IMR-90 (cell line): ENCODE results near the gene SUPT3H. TPM values are rescaled to one million over a fixed set of nuclear protein-coding genes. Genes with fewer than 3 reads are reported as not detected.

Source experiments
- ATAC-seq: fragments of 200-7000 bp; cut with Tn5 transposase; 2 replicates; pipeline ENCODE4 v1.9.1; 2020; ENCODE audit warnings: low read depth, mild to moderate bottlenecking, moderate library complexity
- BruUV-seq: library from RNA; stranded (reverse); fragments of 400-500 nt; replicated peaks from 2 replicates; lab custom pipeline; 2021; lab: Mats Ljungman, UMichigan
- CTCF ChIA-PET: fragments of 300-600 bp; formaldehyde crosslinking; extraction: SDS; loops from one replicate; lab custom pipeline; 2021; ENCODE audit warnings: antibody characterized with exemption; lab: Yijun Ruan, JAX
- POLR2A ChIA-PET: fragments of 300-600 bp; sonication (Branson Sonifier 250); formaldehyde crosslinking; loops from one replicate; lab custom pipeline; 2022; ENCODE audit warnings: antibody characterized with exemption; ENCODE audit not compliant: unreplicated experiment; lab: Charles Lee
- DNase-seq: peaks from one replicate; pipeline ENCODE4 v3.0.0; 2013
- H2AFZ ChIP-seq: replicated peaks from 2 replicates; pipeline ENCODE3; 2013; ENCODE audit warnings: low read length, mild to moderate bottlenecking; ENCODE audit not compliant: poor library complexity
- H2AK5ac ChIP-seq: 2 replicates; pipeline ENCODE4 v1.6.1; 2013; ENCODE audit warnings: low read depth, low read length, inconsistent platforms
- H2AK9ac ChIP-seq: replicated peaks from 2 replicates; pipeline ENCODE3; 2013; ENCODE audit warnings: mild to moderate bottlenecking, low read depth, low read length, moderate library complexity; ENCODE audit not compliant: poor library complexity
- H2BK120ac ChIP-seq: 2 replicates; pipeline ENCODE4 v1.6.1; 2013; ENCODE audit warnings: low read depth, low read length, inconsistent platforms
- H2BK15ac ChIP-seq: 3 replicates; pipeline ENCODE4 v1.6.1; 2013; ENCODE audit warnings: low read depth, low read length, inconsistent platforms
- H2BK20ac ChIP-seq: 2 replicates; pipeline ENCODE4 v1.6.1; 2013; ENCODE audit warnings: low read depth, mild to moderate bottlenecking, inconsistent platforms, low read length, moderate library complexity
- H2BK5ac ChIP-seq: 2 replicates; pipeline ENCODE4 v1.6.1; 2013; ENCODE audit warnings: mild to moderate bottlenecking, low read depth, low read length, inconsistent platforms; ENCODE audit not compliant: poor library complexity, severe bottlenecking
- H3K14ac ChIP-seq: replicated peaks from 2 replicates; pipeline ENCODE4 v1.6.1; 2013; ENCODE audit warnings: low read depth, low read length, inconsistent platforms
- H3K18ac ChIP-seq: 2 replicates; pipeline ENCODE4 v1.6.1; 2013; ENCODE audit warnings: low read depth, low read length, control low read depth
- H3K23ac ChIP-seq: 2 replicates; pipeline ENCODE4 v1.6.1; 2013; ENCODE audit warnings: low read depth, low read length, inconsistent platforms
- H3K27ac ChIP-seq: 2 replicates; pipeline ENCODE4 v1.5.1; 2013; ENCODE audit warnings: mild to moderate bottlenecking, control low read depth, low read length; ENCODE audit not compliant: insufficient read depth
- H3K27me3 ChIP-seq: 2 replicates; pipeline ENCODE4 v1.6.1; 2013; ENCODE audit warnings: low read length; ENCODE audit not compliant: control insufficient read depth, insufficient read depth
- H3K36me3 ChIP-seq: 2 replicates; pipeline ENCODE4 v1.6.1; 2013; ENCODE audit warnings: low read length, mixed read lengths; ENCODE audit not compliant: control insufficient read depth, insufficient read depth
- H3K4ac ChIP-seq: 2 replicates; pipeline ENCODE4 v1.6.1; 2013; ENCODE audit warnings: low read depth, low read length, inconsistent platforms
- H3K4me1 ChIP-seq: 2 replicates; pipeline ENCODE4 v1.6.1; 2013; ENCODE audit warnings: low read length, mixed read lengths; ENCODE audit not compliant: control insufficient read depth, insufficient read depth
- H3K4me2 ChIP-seq: 2 replicates; pipeline ENCODE4 v1.6.1; 2013; ENCODE audit warnings: low read depth, mild to moderate bottlenecking, control low read depth, low read length, moderate library complexity
- H3K4me3 ChIP-seq: 2 replicates; pipeline ENCODE4 v1.5.1; 2013; ENCODE audit warnings: low read depth, mild to moderate bottlenecking, control low read depth, low read length, moderate library complexity; ENCODE audit not compliant: insufficient read depth
- H3K56ac ChIP-seq: 2 replicates; pipeline ENCODE4 v1.6.1; 2013; ENCODE audit warnings: low read length, inconsistent platforms; ENCODE audit not compliant: insufficient read depth; ENCODE audit errors: extremely low read depth
- H3K79me1 ChIP-seq, 2 experiments: 2 replicates each; pipeline ENCODE4 v1.6.1; 2013; ENCODE audit warnings: low read length in 2 of 2, inconsistent platforms in 1 of 2, low read depth in 1 of 2
- H3K9ac ChIP-seq: 2 replicates; pipeline ENCODE4 v1.6.1; 2013; ENCODE audit warnings: low read depth, low read length, control low read depth
- H3K9me1 ChIP-seq: 2 replicates; pipeline ENCODE4 v1.6.1; 2013; ENCODE audit warnings: low read length, inconsistent platforms; ENCODE audit not compliant: insufficient read depth
- H3K9me3 ChIP-seq: 2 replicates; pipeline ENCODE4 v1.6.1; 2013; ENCODE audit warnings: low read length; ENCODE audit not compliant: control insufficient read depth, insufficient read depth
- H4K20me1 ChIP-seq: 2 replicates; pipeline ENCODE4 v1.6.1; 2013; ENCODE audit warnings: low read length, inconsistent platforms; ENCODE audit not compliant: insufficient read depth
- H4K5ac ChIP-seq: 2 replicates; pipeline ENCODE4 v1.6.1; 2013; ENCODE audit warnings: mild to moderate bottlenecking, low read depth, low read length, control low read depth
- H4K8ac ChIP-seq, 2 experiments: 2 replicates each; pipeline ENCODE4 v1.6.1; 2013; ENCODE audit warnings: low read depth in 2 of 2, low read length in 2 of 2, control low read depth in 1 of 2, inconsistent platforms in 1 of 2
- H4K91ac ChIP-seq: 2 replicates; pipeline ENCODE4 v1.6.1; 2013; ENCODE audit warnings: low read depth, low read length, inconsistent platforms; ENCODE audit not compliant: insufficient read depth
- BHLHE40 ChIP-seq: fragments of 150-350 bp; IDR thresholded peaks from 2 replicates; pipeline ENCODE4 v1.6.1; 2016; ENCODE audit warnings: mild to moderate bottlenecking, low read depth, low read length
- CHD1 ChIP-seq: IDR thresholded peaks from 2 replicates; pipeline ENCODE4 v1.6.1; 2012; ENCODE audit warnings: low read depth, low read length, improper control_type of control experiment
- MAZ ChIP-seq: IDR thresholded peaks from 2 replicates; pipeline ENCODE4 v1.6.1; 2012; ENCODE audit warnings: low read depth, mild to moderate bottlenecking, low read length, improper control_type of control experiment, moderate library complexity, borderline replicate concordance
- MXI1 ChIP-seq: IDR thresholded peaks from 2 replicates; pipeline ENCODE4 v1.6.1; 2012; ENCODE audit warnings: low read depth, mild to moderate bottlenecking, low read length, moderate library complexity, borderline replicate concordance
- RAD21 ChIP-seq: IDR thresholded peaks from 2 replicates; pipeline ENCODE4 v1.6.1; 2012; ENCODE audit warnings: low read length, improper control_type of control experiment
- RCOR1 ChIP-seq: IDR thresholded peaks from 2 replicates; pipeline ENCODE4 v1.6.1; 2012; ENCODE audit warnings: mild to moderate bottlenecking, low read length, improper control_type of control experiment; ENCODE audit not compliant: insufficient replicate concordance
- SMC3 ChIP-seq: fragments of 150-350 bp; IDR thresholded peaks from 2 replicates; pipeline ENCODE4 v1.6.1; 2016; ENCODE audit warnings: low read depth, mild to moderate bottlenecking, antibody characterized with exemption, low read length, moderate library complexity
- WGBS, 2 experiments: methylation state at CpG; one replicate each; pipeline versions ENCODE4 v1.1.5 to v1.1.7; 2013; ENCODE audit warnings: missing lambda C conversion rate in 2 of 2; ENCODE audit not compliant: insufficient read length in 1 of 2; ENCODE audit errors: extremely low coverage in 2 of 2; 5-methylcytosine and 5-hydroxymethylcytosine counted together
- dilution Hi-C: fragments of 300-500 bp; cut with HindIII; formaldehyde crosslinking; loops from one replicate; pipeline ENCODE4 v1.14.3; 2018; ENCODE audit warnings: low sequenced_read_pairs; ENCODE audit not compliant: unreplicated experiment
- in situ Hi-C: fragments of 300-500 bp; cut with MboI; formaldehyde crosslinking; loops from 3 replicates; pipeline ENCODE4 v1.14.3; 2019; ENCODE audit warnings: low sequenced_read_pairs, inconsistent platforms, mixed read lengths
- intact Hi-C: fragments of 100-400 bp; cut with micrococcal nuclease; formaldehyde crosslinking; loops from 2 replicates; pipeline ENCODE4 v1.10.0; 2022
- polyA plus RNA-seq, 3 experiments: library from polyadenylated mRNA; depleted of rRNA; stranded (reverse); fragments of >200 nt; gene quantifications; 2 replicates each; pipeline ENCODE4 v1.2.3, GENCODE V29; 2012; ENCODE audit warnings: low replicate concordance in 1 of 3
- total RNA-seq: library from RNA; depleted of rRNA; stranded (reverse); fragments of >200 nt; gene quantifications from 2 replicates; pipeline ENCODE4 v1.2.3, GENCODE V29; 2012
- TF ChIP-seq, protein P1 (sequence below): fragments of 150-350 bp; IDR thresholded peaks from 2 replicates; pipeline ENCODE4 v1.6.1; 2016; ENCODE audit warnings: low read depth, mild to moderate bottlenecking, low read length, moderate library complexity, borderline replicate concordance
- TF ChIP-seq, protein P2 (sequence below): conservative IDR thresholded peaks from 2 replicates; pipeline ENCODE4 v1.5.1; 2012; ENCODE audit warnings: mild to moderate bottlenecking, low read depth, low read length, improper control_type of control experiment
- TF ChIP-seq, protein P3 (sequence below): fragments of 150-350 bp; IDR thresholded peaks from 2 replicates; pipeline ENCODE4 v1.6.1; 2017; ENCODE audit warnings: mild to moderate bottlenecking, antibody characterized with exemption, low read length, low read depth

The SUPT3H gene
- total and polyA plus RNA-seq, 2 of the 4 experiments (the other 2 are of a cell fraction): 4.5 to 5.0 TPM

DNA sequence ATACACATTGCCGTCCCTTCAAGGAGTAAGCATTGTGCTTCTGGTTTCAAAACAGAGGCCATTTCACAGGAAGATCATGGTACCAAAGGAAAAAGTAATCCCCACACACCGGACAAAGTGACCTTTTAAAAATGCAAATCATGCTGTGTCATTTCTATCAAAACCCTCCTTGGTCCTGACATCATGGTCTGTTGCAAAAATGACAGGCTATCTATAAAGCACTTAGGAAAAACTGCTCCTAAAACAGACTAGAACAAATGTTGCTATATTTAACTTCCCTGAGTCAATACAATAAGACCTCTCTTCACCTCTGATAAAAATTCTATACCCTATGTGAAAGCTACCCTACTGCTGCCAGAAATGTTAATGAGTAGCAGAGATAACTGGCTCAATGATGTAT is 403.2 kb downstream of the SUPT3H start:
- Histone ChIP-seq H3K27me3 (no peaks in the 10 kb centered on the region), H2BK20ac (no peak overlapping the region), H3K9me1 (no peaks in the 10 kb centered on the region), H2AK9ac (no peak overlapping the region), H4K8ac (no peak overlapping the region), H2AK5ac (no peak overlapping the region), H2BK15ac (no peak overlapping the region), H3K9me3 (peaks cover 3% of the 10 kb centered on the region; the same call in 1 of the 2 replicates), H2BK120ac (no peak overlapping the region), H3K9ac (no peak overlapping the region), H2AFZ (no peak overlapping the region), H3K4me2 (no peak overlapping the region), H2BK5ac (no peak overlapping the region), H4K91ac (no peak overlapping the region), H3K23ac (no peak overlapping the region), H3K27ac (no peak overlapping the region), H3K79me1 (no peaks in the 10 kb centered on the region), H3K14ac (no peak overlapping the region), H4K20me1 (no peaks in the 10 kb centered on the region), H3K4me3 (no peak overlapping the region), H4K5ac (no peak overlapping the region), H3K56ac (no peak overlapping the region), H3K18ac (no peak overlapping the region), H3K4me1 (no peaks in the 10 kb centered on the region), H3K4ac (no peak overlapping the region), H3K36me3 (no peaks in the 10 kb centered on the region)
- ChIA-PET POLR2A (no interaction called here), CTCF (no interaction called here)
- ATAC-seq (no peak), DNase-seq (no peak)
- intact Hi-C loops: no loop called here
- dilution Hi-C loops: no loop called here
- TF ChIP-seq MXI1: no peak
- no peak for TF ChIP-seq CHD1
- TF ChIP-seq, protein P1, sequence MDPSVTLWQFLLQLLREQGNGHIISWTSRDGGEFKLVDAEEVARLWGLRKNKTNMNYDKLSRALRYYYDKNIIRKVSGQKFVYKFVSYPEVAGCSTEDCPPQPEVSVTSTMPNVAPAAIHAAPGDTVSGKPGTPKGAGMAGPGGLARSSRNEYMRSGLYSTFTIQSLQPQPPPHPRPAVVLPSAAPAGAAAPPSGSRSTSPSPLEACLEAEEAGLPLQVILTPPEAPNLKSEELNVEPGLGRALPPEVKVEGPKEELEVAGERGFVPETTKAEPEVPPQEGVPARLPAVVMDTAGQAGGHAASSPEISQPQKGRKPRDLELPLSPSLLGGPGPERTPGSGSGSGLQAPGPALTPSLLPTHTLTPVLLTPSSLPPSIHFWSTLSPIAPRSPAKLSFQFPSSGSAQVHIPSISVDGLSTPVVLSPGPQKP: no peak
- no peak for TF ChIP-seq SMC3
- no peak for TF ChIP-seq RAD21
- TF ChIP-seq, protein P2, sequence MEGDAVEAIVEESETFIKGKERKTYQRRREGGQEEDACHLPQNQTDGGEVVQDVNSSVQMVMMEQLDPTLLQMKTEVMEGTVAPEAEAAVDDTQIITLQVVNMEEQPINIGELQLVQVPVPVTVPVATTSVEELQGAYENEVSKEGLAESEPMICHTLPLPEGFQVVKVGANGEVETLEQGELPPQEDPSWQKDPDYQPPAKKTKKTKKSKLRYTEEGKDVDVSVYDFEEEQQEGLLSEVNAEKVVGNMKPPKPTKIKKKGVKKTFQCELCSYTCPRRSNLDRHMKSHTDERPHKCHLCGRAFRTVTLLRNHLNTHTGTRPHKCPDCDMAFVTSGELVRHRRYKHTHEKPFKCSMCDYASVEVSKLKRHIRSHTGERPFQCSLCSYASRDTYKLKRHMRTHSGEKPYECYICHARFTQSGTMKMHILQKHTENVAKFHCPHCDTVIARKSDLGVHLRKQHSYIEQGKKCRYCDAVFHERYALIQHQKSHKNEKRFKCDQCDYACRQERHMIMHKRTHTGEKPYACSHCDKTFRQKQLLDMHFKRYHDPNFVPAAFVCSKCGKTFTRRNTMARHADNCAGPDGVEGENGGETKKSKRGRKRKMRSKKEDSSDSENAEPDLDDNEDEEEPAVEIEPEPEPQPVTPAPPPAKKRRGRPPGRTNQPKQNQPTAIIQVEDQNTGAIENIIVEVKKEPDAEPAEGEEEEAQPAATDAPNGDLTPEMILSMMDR: no peak
- no peak for TF ChIP-seq MAZ
- no peak for TF ChIP-seq RCOR1
- no peak for TF ChIP-seq BHLHE40
- TF ChIP-seq, protein P3, sequence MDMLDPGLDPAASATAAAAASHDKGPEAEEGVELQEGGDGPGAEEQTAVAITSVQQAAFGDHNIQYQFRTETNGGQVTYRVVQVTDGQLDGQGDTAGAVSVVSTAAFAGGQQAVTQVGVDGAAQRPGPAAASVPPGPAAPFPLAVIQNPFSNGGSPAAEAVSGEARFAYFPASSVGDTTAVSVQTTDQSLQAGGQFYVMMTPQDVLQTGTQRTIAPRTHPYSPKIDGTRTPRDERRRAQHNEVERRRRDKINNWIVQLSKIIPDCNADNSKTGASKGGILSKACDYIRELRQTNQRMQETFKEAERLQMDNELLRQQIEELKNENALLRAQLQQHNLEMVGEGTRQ: no peak
- BruUV-seq: no TSS peak
- in situ Hi-C loops: no loop called here
- 100% methylated on average over 1 of the region's 2 CpGs; no CpG with 5 or more reads in 1 of the 2 experiments for WGBS, 2 experiments
